Spleen (tissue), 7 donors: Measurements from ENCODE around the gene MERTK.

Experiments used
- CTCF ChIP-seq, 11 experiments: fragments of 200-600 bp in 7 of 11; fragments of 450-650 bp in 4 of 11; sonication (generic) in 4 of 11; IDR thresholded peaks in 8 of 11; conservative IDR thresholded peaks in 3 of 11; 1 replicate in 7 of 11; 2 replicates in 4 of 11; pipeline versions ENCODE4 v1.4.0 to v1.8.0; 2016 to 2021; ENCODE audit warnings: antibody characterized with exemption in 11 of 11, inconsistent platforms in 4 of 11, mild to moderate bottlenecking in 1 of 11
- POLR2AphosphoS5 ChIP-seq, 3 donors: sonication (generic); formaldehyde crosslinking; IDR thresholded peaks; one replicate each; pipeline ENCODE4 v1.5.1; 2017; ENCODE audit warnings: antibody characterized with exemption in 3 of 3
- donor health status: DM: no; HTN: no; CAD: no; lungs with moderate emphysema.
- donor health status: DM: no; HTN: no; CAD: no.
- donor health status: DM: no; HTN: no; CAD: no.

- TF ChIP-seq CTCF (IDR thresholded peaks at IDR 0.05 in 8 of 11, conservative IDR thresholded peaks at IDR 0.05 in 3 of 11) (no peak), POLR2AphosphoS5 (IDR thresholded peaks at IDR 0.05) (no peak)
Observed at GRCh38 chr2:112005406-112006075, 107.1 kb downstream of the MERTK start.
